GM18502 (cell line): Measurements from ENCODE around the gene SSBP3.

Source experiments
- ATAC-seq: cut with Tn5 transposase; IDR thresholded peaks from one replicate; pipeline ENCODE4 v1.9.1; 2021; ENCODE audit warnings: mild to moderate bottlenecking; ENCODE audit not compliant: unreplicated experiment, poor library complexity

The SSBP3 gene

GRCh38 chr1:54292002-54292911, 113.9 kb downstream of the SSBP3 start:
- ATAC-seq = no peak

GRCh38 chr1:54291276-54292001, 114.8 kb downstream of the SSBP3 start:
- ATAC-seq = no peak

GRCh38 chr1:54290506-54291184, 115.5 kb downstream of the SSBP3 start:
- ATAC-seq = no peak

GRCh38 chr1:54289712-54290233, 116.4 kb downstream of the SSBP3 start:
- no peak for ATAC-seq

GRCh38 chr1:54287801-54288211, 118.4 kb downstream of the SSBP3 start:
- ATAC-seq = no peak

- no peak for ATAC-seq
Measured at GRCh38 chr1:54287176-54287650, 119.0 kb downstream of the SSBP3 start.

GRCh38 chr1:54285815-54286345, 120.3 kb downstream of the SSBP3 start:
- no peak for ATAC-seq

GRCh38 chr1:54284781-54285529, 121.2 kb downstream of the SSBP3 start:
- ATAC-seq = no peak

GRCh38 chr1:54283635-54284385, 122.4 kb downstream of the SSBP3 start:
- no peak for ATAC-seq

GRCh38 chr1:54282101-54282847, 123.9 kb downstream of the SSBP3 start:
- no peak for ATAC-seq

GRCh38 chr1:54280651-54281050, 125.5 kb downstream of the SSBP3 start:
- no peak for ATAC-seq

GRCh38 chr1:54279457-54279856, 126.7 kb downstream of the SSBP3 start:
- ATAC-seq = no peak

GRCh38 chr1:54278941-54279422, 127.2 kb downstream of the SSBP3 start:
- no peak for ATAC-seq

- ATAC-seq = no peak
Measured at GRCh38 chr1:54277451-54278341, 128.5 kb downstream of the SSBP3 start.

GRCh38 chr1:54276617-54277450, 129.4 kb downstream of the SSBP3 start:
- no peak for ATAC-seq

GRCh38 chr1:54275349-54275748, 130.8 kb downstream of the SSBP3 start:
- ATAC-seq = no peak
